ENCODE data around the gene LYRM4. TPM values are rescaled to one million over a fixed set of nuclear protein-coding genes. Genes with fewer than 3 reads are reported as not detected.
A peak's percentile ranks its signal among the peaks of the same experiment; 100 is the strongest.

LYRM4 gene
- polyA plus RNA-seq, 2 of the 4 experiments (the other 2 are of a cell fraction), result 25.6 to 43.3 TPM

DNA sequence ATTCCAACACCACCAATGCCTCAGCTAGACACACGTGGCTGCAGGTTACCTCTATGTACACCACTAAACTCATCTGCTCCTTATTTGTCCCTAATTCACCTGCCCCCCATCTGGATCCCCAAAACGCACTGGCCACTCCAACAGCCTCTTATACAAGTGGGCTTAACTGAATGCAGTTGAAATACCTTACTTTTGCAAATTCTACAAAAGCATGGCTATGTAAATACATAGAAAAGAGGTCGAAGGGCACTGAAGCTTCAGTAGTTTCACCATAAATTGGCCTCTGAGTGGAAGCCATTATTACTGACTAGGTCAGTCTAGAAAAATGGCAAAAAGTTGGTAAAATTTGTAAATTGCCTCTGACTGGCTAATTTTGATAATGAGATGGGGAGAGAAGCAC, 186.8 kb downstream of the LYRM4 start (continued):
- TF ChIP-seq, protein P1, sequence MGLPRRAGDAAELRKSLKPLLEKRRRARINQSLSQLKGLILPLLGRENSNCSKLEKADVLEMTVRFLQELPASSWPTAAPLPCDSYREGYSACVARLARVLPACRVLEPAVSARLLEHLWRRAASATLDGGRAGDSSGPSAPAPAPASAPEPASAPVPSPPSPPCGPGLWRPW (IDR thresholded peaks at IDR 0.05), result no peak
- TF ChIP-seq MYC (IDR thresholded peaks at IDR 0.05; ENCODE audit: borderline replicate concordance, low read length) (no peak), NR3C1 (IDR thresholded peaks at IDR 0.05) (no peak), RNF2 (IDR thresholded peaks at IDR 0.05; ENCODE audit: borderline replicate concordance, low read depth) (no peak), EHMT2 (IDR thresholded peaks at IDR 0.05; ENCODE audit: low read depth) (no peak)

DNA sequence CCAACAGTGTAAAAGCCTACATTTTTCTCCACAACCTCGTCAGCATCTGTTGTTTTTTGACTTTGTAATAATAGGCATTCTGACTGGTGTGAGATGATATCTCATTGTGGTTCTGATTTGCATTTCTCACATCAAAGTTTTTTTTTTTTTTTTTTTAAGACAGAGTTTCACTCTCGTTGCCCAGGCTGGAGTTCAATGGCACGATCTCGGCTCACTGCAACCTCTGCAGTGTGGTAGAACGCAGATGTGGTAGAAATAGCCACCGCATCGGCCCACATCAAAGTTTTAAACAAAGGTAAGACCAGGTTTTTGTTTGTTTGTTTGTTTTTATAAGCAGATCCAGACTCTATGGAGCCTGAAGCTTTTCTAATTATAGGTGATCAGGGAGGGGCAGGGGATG, 188.3 kb downstream of the LYRM4 start:
- FAIRE-seq (no peak), ATAC-seq (no peak), DNase-seq (ENCODE audit: low read depth in 1 of 2, low spot score in 1 of 2) (no peak)
- ChIA-PET CTCF (no interaction called here), POLR2A (no interaction called here)
- Histone ChIP-seq H3K9me3 (no peaks in the 10 kb centered on the region), H3K4me3 (no peak overlapping the region), H3K4me2 (no peak overlapping the region), H3K4me1 (peaks cover 5% of the 10 kb centered on the region; the same call in 2 of the 3 replicates), H3K27ac (no peak overlapping the region)
- TF ChIP-seq KDM1A (IDR thresholded peaks at IDR 0.05; ENCODE audit: low read depth) (no peak), JUNB (IDR thresholded peaks at IDR 0.05) (no peak), CBX8 (IDR thresholded peaks at IDR 0.05) (no peak), CHD4 (IDR thresholded peaks at IDR 0.05; ENCODE audit: borderline replicate concordance) (no peak), KDM5A (IDR thresholded peaks at IDR 0.05) (no peak), CBX2 (IDR thresholded peaks at IDR 0.05; ENCODE audit: borderline replicate concordance, low read depth) (no peak), NFE2L2 (conservative IDR thresholded peaks at IDR 0.05; ENCODE audit: low read length) (no peak), CHD2 (IDR thresholded peaks at IDR 0.05; ENCODE audit: low read length, partially characterized antibody) (no peak), TFCP2L1 (CRISPR knock-in tag; IDR thresholded peaks at IDR 0.05) (no peak)
- TF ChIP-seq, protein P2, sequence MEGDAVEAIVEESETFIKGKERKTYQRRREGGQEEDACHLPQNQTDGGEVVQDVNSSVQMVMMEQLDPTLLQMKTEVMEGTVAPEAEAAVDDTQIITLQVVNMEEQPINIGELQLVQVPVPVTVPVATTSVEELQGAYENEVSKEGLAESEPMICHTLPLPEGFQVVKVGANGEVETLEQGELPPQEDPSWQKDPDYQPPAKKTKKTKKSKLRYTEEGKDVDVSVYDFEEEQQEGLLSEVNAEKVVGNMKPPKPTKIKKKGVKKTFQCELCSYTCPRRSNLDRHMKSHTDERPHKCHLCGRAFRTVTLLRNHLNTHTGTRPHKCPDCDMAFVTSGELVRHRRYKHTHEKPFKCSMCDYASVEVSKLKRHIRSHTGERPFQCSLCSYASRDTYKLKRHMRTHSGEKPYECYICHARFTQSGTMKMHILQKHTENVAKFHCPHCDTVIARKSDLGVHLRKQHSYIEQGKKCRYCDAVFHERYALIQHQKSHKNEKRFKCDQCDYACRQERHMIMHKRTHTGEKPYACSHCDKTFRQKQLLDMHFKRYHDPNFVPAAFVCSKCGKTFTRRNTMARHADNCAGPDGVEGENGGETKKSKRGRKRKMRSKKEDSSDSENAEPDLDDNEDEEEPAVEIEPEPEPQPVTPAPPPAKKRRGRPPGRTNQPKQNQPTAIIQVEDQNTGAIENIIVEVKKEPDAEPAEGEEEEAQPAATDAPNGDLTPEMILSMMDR (IDR thresholded peaks at IDR 0.05), result no peak
- 74% methylated on average over 7 of the region's 7 CpGs for WGBS (ENCODE audit: missing lambda C conversion rate)

DNA sequence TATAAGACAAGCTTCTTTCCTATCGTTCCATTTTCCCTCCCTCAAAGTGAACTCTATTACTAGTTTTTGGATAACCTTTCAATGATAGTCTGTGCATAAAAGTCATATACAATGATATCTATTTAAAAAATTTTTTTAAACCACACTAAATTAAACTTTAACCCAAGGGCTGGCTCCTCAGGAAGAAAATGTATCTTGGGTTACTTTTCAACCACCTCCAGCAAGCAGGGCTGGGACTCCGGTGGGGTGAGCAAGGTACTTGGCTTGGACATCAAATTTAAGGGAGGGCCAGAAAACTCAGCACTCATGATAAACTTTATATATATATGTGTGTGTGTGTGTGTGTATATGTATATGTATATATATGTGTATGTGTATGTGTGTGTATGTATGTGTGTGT, 189.5 kb downstream of the LYRM4 start:
- no peak for FAIRE-seq
- no peak overlapping the region for H3K4me3 ChIP-seq
- H3K9me3 ChIP-seq, result no peaks in the 10 kb centered on the region
- 25% methylated on average over 2 of the region's 2 CpGs for WGBS (ENCODE audit: missing lambda C conversion rate)
- no peak for ATAC-seq
- TF ChIP-seq ZNF302 (CRISPR knock-in tag; IDR thresholded peaks at IDR 0.05) (no peak), POLR2AphosphoS2 (conservative IDR thresholded peaks at IDR 0.05; ENCODE audit: low read length) (no peak), TFCP2L1 (CRISPR knock-in tag; IDR thresholded peaks at IDR 0.05) (no peak), SMC3 (IDR thresholded peaks at IDR 0.05) (no peak), FOSL2 (IDR thresholded peaks at IDR 0.05) (no peak), FOSL2 (CRISPR knock-in tag; IDR thresholded peaks at IDR 0.05) (no peak), FOSB (CRISPR knock-in tag; IDR thresholded peaks at IDR 0.05) (no peak), RFX5 (IDR thresholded peaks at IDR 0.05) (no peak), ZSCAN20 (CRISPR knock-in tag; IDR thresholded peaks at IDR 0.05) (no peak), CHD4 (IDR thresholded peaks at IDR 0.05; ENCODE audit: borderline replicate concordance) (no peak), HEYL (CRISPR knock-in tag; IDR thresholded peaks at IDR 0.05) (no peak), MAZ (IDR thresholded peaks at IDR 0.05; ENCODE audit: borderline replicate concordance, low read depth, low read length) (no peak)
- TF ChIP-seq, protein P3, sequence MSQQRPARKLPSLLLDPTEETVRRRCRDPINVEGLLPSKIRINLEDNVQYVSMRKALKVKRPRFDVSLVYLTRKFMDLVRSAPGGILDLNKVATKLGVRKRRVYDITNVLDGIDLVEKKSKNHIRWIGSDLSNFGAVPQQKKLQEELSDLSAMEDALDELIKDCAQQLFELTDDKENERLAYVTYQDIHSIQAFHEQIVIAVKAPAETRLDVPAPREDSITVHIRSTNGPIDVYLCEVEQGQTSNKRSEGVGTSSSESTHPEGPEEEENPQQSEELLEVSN (IDR thresholded peaks at IDR 0.05; ENCODE audit: borderline replicate concordance, low read depth), result no peak
- ChIA-PET CTCF (interaction anchor here (0.6 kb wide), 1 partner anchor 42 kb away, joined by 3 read pairs; no protein-coding TSS in a partner anchor), POLR2A (no interaction called here)
- 0 out of 3 replicates have a peak overlapping the region, but pooled peaks have one; percentile 28 for H3K4me2 ChIP-seq
- DNase-seq (ENCODE audit: low read depth in 1 of 2, low spot score in 1 of 2), result no peak
- H3K27ac ChIP-seq, result no peak overlapping the region
- H3K4me1 ChIP-seq, result peaks cover 5% of the 10 kb centered on the region; the same call in 2 of the 3 replicates

All from A549 (cell line).